GM12875 (cell line): Measurements from ENCODE around the gene HOXB4.

Source experiments
- H3K4me3 ChIP-seq: one replicate; pipeline ENCODE4 v1.5.1; 2011; ENCODE audit warnings: low read depth, low read length, control low read depth
- CTCF ChIP-seq: IDR thresholded peaks from 2 replicates; pipeline ENCODE4 v1.5.1; 2011; ENCODE audit warnings: low read depth, mild to moderate bottlenecking, control low read depth, inconsistent platforms, low read length, moderate library complexity, borderline replicate concordance; ENCODE audit not compliant: insufficient read depth

The HOXB4 gene

GRCh38 chr17:48577946-48578615 is at the start of gene HOXB4:
Gene HOXB4, minus strand, starts transcription at chr17:48578350. Its CDS starts 31 bp downstream, at chr17:48578319.
- H3K4me3 ChIP-seq = peak within 1 kb of the TSS; percentile 77
- no peak for TF ChIP-seq CTCF

DNA sequence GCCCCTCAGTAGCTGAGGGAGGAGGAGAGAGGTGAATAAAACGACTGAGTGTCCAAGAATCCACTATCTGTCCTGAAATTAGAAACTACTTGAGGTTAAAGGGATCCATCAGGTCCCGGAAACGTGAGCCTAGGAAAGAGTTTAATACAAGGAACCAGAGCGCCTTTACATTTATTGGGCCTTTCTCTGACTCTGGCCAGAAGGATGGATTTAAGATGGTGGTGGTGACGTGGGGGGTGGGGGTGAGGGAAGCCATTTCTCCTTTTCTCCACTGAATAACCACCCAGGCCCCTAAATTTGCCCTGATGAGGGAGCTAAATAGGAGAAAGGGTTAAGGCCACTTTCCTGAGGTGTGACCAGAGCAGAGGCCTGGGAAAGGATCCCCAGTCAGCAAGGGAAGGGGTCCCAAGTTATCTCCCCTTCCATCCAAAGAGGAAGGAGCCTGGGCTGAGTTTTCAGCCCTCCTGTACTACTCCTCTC is 49.0 kb upstream of the HOXB4 start:
- no peak overlapping the region for H3K4me3 ChIP-seq
- TF ChIP-seq CTCF = no peak

DNA sequence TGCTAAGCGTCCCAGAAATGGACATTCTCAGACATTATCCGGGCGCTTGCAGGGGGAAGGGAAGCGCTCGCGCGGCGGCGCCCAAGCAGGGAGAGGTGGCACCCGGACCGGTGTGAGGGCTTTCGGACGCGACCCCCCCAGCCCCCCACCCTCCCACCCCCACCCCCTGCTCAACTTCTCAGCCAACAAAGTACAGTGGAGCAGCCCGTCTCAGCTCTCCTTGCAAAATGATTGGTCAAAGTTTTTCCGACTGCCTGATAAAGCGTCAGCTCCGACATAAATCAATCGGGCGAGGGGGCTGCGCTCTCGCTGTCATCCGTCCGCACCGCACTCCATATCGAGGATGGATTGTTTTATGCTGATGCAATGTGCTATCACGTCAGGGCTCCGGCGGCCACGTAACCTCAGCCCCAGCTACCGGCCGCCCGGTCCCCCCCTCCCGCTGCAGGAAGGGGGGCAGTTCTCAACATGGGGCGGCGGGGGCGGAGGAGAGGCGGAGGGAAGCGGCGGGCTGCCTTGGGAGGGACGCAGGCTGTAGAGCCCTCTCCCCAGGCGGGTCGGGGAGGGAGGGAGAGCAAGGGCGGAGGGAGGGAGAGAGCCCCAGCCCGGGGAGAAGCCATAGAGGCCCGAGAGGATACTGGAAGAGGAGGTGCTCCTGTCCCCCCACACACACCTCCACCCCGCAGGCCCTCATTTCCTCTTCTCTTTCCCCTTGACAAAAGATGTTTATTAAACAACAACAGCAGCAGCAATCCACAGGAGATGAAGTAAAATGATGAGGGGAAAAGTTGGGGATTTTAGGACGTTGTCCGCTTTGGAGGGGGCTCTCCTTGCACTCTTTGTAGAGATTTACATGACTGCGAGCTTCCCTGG is 48.3 kb upstream of the HOXB4 start, which contains the start of gene HOXB9:
TSS of gene HOXB9 (minus strand) at position 114 of the 873 bp plus-strand sequence. CDS start at position 25, 89 bp downstream.
- peak within 1 kb of the TSS; percentile 36 for H3K4me3 ChIP-seq

GRCh38 chr17:48625495-48626244 is 47.5 kb upstream of the HOXB4 start:
- peak overlapping the region; percentile 36 for H3K4me3 ChIP-seq
- no peak for TF ChIP-seq CTCF

More for the DNA sequence above, 48.3 kb upstream of the HOXB4 start, which contains the start of gene HOXB9:
- TF ChIP-seq CTCF = no peak

GRCh38 chr17:48624544-48625494 is 46.7 kb upstream of the HOXB4 start:
- no peak for TF ChIP-seq CTCF
- H3K4me3 ChIP-seq = peak overlapping the region; percentile 31

DNA sequence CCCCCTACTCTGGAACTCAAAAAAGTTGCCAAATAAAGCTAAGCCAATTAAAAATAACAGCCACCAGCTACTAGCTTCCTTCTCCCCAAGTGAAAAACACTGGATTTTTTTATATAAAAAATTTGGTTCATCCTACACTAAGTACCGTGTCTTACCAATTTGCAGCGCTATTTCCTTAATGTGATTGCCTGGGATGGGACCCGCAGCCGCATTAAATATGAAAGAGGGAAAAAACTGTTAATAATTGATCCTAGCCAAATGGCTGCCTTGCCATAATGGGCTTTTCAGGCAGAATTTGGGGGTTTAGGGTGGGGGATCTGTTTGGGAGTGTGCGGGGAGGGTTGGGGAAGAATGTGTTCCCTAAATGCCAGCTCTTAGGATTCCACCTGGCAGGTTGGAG is 46.0 kb upstream of the HOXB4 start:
- no peak for TF ChIP-seq CTCF
- no peak overlapping the region for H3K4me3 ChIP-seq
